SK-N-MC (cell line): ENCODE measurements around the gene XPO5.

Source experiments
- EZH2 ChIP-seq: fragments of 200-600 bp; sonication (generic); IDR thresholded peaks from one replicate; pipeline ENCODE4 v1.6.1; 2017; ENCODE audit warnings: antibody characterized with exemption
- FOXP2 ChIP-seq: optimal IDR thresholded peaks from 2 replicates; pipeline ENCODE3; 2011; ENCODE audit warnings: mild to moderate bottlenecking, moderate library complexity; ENCODE audit not compliant: insufficient read depth; ENCODE audit errors: extremely low read length, control extremely low read depth
- POLR2AphosphoS5 ChIP-seq: IDR thresholded peaks from 2 replicates; pipeline ENCODE4 v1.6.1; 2012; ENCODE audit warnings: mild to moderate bottlenecking, low read depth, low read length, borderline replicate concordance

- TF ChIP-seq EZH2 (no peak), POLR2AphosphoS5 (0 out of 2 replicates have a peak, but pooled peaks have one; percentile 29), FOXP2 (no peak)
Measured at GRCh38 chr6:43506667-43507471, 69.0 kb downstream of the XPO5 start.
